NOMO-1 treated with dmso at 0.1 percent for 144 hours (cell line): ENCODE results near the gene PPP5C.
"Not testable (repeated sequence)": the region's sequence is repeated elsewhere in the genome, so short reads cannot be mapped to it uniquely, and the experiment has no call there.

Experiments used
- DNase-seq: peaks from one replicate; lab custom pipeline; 2025; ENCODE audit not compliant: unreplicated experiment; lab: John Stamatoyannopoulos, UW

The PPP5C gene

DNA sequence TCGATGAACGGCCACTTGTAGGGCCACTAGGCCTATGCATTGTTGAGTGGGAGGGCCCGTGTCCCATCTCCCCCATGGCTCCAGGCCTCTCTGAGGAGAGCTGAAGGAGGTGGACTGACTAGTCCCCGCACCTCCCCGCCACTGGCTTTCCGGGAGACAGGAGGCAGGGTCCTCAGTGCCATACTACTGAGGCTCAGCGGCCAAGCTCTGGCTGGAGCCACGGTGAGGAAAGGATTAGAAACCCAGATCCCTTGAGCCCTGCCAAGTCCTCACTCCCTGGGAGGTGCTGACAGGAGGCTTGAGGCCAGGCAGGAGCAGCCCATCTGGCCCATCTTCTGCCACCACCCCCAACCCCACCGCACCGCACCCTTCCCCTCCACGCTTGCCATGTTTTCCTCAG, 37.5 kb downstream of the PPP5C start:
- no peak for DNase-seq

DNA sequence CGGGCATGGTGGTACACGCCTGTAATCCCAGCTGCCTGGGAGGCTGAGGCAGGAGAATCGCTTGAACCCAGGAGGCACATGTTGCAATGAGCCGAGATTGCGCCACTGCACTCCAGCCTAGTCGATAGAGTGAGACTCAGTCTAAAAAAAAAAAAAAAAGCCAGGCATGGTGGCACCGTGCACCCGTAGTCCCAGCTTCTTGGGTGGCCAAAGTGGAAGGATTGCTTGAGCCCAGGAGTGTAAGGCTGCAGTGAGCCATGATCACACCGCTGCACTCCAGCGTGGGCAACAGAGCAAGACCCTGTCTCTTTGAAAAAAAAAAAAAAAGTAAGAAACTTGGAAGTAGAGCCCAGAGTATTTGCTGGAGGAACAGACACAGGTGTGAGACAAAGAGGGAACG, 38.7 kb downstream of the PPP5C start:
- DNase-seq = no peak

DNA sequence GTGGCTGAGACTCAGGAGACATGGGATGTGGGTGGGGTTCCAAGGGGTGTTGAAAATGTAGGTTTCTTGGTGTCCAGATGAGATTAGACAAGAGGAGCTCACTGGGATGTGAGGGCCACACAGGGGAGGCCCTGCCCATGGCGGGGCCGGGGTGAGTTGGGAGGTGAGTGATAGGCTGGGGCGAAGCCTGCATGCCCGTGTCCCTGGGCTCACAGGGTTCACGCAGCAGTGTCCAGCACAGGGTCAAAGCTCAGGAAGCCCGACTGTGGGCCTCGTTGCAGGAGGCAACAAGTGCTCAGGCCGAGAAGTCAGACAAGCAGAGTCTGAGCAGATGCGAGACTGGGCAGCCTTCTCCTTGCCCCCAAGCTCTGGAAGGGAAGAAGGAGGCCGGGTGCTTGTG, 39.3 kb downstream of the PPP5C start:
- no peak for DNase-seq

DNA sequence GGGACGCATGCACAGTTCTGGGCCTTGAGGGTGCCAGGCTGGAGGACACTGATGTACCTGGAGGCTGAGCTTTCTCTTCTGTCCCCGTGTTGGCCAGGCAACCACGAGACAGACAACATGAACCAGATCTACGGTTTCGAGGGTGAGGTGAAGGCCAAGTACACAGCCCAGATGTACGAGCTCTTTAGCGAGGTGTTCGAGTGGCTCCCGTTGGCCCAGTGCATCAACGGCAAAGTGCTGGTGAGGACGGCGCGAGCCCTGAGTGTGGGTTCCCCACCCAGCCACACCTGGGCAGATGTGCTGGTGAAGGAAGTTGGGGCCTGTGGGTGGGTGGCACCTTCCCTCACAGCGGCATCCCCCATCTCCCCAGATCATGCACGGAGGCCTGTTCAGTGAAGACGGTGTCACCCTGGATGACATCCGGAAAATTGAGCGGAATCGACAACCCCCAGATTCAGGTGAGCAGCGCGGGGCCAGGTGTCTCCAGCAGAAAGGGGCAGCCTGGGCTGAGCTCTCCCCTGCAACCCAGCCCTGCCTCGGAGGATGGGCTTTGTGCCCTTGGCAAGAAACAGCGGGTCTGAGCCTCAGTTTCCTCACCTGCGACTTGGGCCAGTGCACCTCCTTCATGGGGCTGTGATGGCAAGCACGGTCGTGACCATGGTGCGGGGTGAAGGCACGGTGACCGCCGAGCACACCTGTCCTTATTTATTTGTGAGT, 40.3 kb downstream of the PPP5C start:
- DNase-seq = no peak

DNA sequence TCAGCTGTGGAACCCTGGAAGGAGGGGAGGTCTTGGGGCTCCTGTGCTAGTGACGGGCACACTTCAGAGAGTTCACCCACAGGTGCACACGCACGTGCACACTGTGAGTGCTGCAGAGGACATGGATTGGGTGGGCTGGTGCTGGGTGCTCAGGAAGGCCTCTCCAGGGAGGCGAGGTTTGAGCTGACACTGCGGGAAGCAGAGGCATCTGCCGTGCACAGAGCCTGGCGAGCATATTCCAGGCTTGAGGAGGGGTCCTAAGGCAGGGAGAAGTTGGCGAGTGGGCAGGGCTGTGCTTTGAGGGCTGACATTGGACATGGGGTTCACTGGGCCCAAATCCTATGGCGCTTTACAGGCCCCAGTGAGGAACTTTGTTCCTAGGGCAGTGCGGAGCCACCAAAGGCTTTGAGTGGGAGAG, 40.8 kb downstream of the PPP5C start:
- DNase-seq = no peak

DNA sequence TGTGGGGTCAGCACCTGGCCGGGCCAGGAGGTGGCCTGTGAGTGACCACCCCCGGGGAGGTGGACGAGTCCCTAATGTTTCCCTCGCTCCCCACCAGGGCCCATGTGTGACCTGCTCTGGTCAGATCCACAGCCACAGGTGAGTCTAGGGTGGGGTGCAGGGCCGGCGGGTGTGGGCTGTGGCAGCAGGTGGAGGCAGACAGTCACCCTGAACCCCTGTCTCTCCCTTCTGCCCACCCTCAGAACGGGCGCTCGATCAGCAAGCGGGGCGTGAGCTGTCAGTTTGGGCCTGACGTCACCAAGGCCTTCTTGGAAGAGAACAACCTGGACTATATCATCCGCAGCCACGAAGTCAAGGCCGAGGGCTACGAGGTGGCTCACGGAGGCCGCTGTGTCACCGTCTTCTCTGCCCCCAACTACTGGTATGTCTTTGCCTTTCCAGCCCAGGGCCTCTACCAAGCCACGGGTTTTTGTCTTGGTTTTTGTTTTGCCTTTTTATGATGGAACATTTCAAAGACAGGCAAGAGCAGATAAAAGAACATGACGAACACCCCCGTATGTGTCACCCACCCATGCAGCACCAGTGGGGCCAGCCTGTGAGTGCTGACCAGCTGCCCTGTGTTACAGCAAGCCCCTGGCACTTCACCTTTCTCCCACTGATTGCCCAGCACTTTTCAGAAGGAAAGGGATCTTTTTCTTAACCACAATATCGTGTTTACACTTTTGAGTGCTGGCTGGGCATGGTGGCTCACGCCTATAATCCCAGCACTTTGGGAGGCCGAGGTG, 41.6 kb downstream of the PPP5C start:
- no peak for DNase-seq

DNA sequence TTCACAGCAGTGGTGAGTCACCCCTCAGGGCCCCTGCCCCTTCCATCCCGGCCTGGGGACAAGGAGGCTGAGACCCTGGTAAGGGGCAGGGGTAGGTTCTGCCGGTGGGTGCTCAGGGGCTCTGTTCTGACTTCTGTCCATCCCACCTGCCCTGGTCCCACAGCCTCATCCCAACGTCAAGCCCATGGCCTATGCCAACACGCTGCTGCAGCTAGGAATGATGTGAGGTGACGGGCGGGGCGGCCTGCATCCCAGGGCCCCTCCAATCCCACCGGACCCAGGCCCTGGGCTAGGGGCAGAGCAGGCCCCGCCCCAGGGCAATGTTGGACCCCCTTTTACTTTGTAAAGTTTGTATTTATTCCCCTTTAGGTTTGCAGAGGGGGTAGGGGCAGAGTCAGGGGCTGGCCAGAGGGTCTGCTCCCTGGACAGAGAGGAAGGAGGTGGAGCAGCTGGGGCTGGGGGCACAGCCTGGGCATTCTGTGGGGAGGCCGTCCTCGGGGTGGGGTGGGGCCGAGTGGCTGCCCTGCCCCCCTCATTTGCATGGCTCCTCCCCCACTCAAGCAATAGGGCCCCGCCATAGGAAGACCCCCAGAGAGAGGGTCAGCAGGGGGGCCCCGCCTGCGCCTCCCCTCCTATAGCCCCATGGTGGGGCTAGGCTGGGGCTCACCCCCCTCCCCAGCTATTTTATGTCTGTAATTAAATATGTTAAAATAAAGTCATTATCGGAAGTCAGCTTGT, 43.4 kb downstream of the PPP5C start:
- DNase-seq = no peak

DNA sequence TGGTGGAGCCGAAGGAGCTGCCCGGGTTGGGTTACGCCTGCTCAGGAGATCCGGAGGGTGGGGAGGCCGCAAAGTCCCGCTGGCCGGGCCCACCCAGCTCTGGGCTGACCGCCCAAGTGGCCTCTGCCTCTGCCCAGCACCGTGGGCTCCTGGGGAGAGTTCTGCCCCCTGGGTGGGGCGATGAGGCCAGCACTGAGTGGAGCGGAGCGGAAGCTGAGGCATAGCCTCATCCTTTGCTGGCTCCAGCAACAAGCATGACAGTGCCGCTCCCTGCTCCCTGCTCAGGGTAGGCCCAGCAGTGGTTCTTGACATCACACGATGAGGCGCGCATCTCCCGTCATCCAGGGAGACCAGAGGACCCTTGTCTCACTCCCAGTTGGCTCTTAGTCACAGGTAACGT, 44.0 kb downstream of the PPP5C start:
- DNase-seq = no peak

DNA sequence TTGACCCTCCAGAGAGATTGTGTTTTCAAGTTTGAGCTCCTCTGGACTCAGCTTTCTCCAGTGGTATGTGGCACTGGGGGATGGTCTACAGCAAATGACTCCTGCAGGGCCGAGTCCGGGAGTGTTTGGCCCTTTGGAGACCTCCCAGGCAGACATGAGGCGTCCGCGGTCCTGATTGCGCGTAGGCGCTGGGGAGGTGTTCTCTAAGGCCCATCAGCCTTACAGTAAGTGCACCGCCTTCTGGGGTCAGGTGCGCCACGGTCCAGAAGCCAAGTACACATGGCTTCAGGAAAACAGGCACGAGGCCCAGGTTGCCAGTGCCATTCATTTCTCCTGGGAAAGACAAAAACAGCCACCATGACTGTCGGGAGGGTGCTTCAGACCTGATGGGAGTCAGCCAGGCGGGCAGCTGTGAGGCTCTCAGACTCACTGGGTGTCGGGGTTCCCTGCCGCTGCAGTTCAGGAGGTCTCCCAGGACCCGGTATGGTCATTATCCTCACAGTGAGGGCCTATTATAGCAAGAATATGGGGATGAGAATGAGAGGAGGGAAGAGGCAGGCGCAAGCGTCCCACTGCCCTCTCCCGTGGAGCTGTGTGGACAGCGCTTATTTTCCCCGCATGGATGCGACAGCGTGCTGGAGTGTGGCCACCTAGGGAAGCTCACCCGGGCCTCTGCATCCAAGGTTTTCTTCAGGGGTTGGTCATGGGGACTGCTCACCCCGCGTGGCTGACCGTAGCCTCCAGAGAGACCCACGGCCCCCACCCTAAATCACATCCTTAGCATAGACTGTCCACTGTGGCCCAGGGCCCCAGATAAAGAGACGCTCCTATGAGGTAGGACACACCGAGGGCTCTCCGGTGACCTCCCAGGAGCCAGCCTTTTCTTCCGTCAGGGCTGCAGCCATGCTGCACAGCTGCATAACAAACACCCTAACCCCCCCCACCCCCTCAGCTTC, 44.7 kb downstream of the PPP5C start:
- DNase-seq = no peak

DNA sequence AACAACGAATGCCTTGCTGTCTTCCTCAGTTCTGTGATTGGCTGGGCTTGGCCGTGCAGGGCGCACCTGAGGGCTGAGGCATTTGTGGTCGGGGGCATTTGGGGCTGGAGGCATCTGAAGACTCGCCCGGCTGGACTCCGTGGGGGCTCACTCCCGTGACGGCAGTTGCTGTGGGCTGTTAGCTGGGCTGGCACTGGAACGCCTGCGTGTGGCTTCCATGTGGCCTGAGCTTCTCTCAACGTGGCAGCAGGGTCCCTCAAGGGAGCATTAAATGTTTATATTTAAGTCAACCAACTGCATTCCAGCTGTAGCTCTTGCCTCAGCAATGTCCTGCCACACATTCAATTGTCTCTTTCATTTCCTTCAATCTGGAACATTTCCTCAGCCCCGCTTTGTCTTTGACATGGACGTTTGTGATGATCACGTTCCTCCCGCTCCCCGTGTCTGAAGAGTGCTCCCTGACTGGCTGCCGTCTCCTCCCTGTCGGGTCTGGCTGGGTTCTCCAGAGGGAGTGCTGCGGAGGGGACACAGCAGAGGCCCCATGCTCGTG, 45.4 kb downstream of the PPP5C start:
- DNase-seq = no peak

DNA sequence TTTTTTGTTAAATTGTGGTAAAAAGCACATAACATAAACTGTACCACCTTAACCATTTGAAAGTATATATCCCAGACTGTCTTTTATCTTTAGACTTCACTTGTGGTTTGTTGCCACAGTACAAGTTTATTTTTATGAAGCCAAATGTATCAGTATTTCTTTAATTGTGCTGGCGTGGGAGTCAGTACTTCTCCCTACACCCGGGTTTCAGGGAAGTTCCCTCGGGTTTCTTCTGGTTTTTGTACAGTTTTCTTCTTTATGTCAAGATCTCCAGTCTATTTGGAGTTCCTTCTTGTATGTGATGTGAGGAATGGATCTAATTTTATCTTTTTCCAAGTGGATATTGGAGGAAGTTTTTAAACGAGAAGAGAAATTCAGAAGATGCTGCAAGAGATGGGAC, 46.0 kb downstream of the PPP5C start:
- DNase-seq = no peak

DNA sequence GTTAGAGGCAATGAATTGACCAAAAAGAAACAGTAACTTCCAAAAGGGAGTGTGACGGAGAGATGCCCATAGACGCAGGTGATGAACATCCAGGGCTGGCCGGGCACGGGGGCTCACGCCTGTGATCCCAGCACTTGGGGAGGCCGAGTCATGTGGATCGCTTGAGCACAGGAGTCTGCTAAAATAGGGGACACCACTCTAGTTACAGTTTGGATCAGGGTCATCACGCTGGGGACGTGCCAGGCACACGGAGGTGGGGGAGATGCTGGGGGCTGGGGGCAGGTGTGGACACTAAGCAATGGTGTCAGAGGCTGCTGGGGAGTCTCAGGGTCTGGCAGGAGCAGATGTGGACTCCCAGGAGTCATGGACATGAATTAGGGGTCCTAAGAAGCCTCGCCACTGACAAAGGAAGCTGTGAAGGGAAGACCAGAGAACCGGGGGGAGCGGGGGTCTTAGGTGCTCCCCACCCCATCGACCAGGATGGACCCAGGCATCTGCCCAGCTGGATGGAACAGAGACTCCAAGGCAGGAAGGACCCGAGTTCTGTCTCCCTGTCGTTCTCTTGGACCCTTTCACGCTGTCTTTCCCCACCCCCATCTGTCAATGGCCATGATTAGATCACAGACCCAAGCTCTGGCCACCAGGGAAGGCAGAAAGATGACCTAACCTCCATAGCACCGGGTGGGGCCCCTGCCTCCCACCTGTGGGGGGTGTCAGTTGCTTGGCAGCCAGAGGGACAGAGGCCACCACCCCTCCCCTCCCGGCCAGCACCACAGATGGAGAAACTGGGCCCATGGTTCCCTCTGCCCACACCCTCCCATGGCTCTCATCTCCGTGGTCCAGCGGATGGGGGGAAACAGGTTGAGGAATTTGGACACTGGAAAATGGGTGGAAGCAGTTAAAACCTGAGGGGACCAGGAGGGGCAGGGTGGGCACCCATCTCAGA, 46.8 kb downstream of the PPP5C start:
- no peak for DNase-seq

DNA sequence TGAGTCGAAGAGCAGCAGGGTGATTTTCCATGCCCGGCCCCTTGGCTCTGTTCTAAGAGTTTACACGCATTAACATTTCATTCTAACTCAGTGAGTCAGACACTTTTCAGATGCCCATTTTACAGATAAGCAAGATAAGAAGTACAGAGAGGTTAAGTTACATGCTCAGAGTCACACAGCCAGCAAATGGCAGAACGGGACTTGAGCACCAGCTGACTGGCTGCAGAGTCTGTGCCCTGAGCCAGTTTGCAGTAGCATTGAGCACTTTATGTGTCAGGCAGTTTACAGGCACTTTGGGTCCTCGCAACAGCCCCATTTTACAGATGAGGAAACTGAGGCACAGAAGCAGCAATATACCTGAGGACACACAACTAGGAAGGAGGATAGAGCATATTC, 47.5 kb downstream of the PPP5C start:
- DNase-seq = no peak

DNA sequence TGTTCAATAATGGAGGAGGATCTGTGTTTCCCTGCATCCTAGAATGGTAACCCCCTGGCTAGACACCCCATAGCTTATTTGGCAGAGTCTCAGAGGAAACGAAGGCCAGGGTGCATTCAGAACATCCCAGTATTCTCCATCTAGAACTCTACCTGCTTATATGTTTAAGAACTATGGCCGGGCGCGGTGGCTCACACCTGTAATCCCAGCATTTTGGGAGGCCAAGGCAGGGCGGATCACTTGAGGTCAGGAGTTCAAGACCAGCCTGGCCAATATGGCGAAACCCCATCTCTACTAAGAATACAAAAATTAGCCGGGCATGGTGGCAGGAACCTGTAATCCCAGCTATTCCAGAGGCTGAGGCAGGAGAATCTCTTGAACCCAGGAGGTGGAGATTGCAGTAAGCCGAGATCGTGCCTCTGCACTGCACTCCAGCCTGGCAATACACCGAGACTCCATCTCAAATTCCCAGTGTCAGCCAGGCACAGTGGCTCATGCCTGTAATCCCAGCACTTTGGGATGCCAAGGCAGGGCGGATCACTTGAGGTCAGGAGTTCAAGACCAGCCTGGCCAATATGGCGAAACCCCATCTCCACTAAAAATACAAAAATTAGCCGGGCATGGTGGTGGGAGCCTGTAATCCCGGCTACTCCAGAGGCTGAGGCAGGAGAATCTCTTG, 51.1 kb downstream of the PPP5C start:
- DNase-seq = not testable (repeated sequence)

DNA sequence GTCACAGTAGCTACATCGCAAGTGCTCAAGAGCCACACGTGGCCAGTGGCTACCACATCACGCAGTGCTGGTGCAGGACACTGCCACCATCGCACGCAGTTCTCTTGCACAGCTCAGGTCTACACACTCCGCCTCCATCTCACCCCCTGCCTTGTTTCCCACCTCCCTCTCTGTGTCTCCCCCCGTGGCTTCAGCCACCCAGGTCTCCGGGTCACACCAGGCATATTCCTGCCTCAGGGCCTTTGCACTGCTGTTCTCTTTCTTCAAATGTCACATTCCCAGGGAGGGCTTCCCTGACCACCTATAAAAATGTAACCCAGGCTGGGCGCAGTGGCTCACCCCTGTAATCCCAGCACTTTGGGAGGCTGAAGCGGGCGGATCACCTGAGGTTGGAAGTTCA, 55.8 kb downstream of the PPP5C start:
- DNase-seq = no peak

DNA sequence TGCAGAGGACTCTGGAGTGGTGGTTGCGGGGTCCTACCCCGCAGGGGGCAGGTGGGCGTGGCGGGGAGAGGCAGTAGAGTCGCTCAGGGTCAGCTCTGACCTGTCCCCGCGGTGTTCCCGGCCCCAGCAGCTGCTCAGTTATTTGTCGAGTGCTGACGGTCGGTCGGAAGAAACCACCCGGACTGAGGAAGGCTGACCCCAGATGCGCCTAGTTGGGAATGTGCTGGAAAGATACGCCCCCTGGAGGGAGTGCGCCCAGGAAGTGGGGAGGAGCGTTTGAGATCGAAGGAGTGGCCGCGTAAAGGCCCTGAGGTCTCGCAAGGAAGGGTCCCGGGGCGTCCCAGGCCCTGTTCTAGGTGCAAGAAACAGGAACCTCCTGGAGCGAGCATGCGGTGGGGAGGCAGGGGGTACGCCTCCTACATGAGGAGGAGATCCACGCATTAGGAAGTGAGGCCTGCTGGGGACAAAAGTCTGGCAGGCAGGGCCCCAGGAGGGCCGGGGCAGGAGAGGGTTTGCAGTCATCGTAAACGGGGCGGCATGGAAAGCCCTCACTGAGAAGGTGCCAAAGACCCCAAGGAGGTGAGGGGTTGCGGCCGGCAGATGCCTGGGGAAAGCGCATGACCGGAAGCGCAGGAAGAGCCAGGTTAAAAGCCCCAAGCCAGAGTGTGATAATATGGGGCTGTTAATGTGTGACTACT, 57.3 kb downstream of the PPP5C start:
- no peak for DNase-seq

DNA sequence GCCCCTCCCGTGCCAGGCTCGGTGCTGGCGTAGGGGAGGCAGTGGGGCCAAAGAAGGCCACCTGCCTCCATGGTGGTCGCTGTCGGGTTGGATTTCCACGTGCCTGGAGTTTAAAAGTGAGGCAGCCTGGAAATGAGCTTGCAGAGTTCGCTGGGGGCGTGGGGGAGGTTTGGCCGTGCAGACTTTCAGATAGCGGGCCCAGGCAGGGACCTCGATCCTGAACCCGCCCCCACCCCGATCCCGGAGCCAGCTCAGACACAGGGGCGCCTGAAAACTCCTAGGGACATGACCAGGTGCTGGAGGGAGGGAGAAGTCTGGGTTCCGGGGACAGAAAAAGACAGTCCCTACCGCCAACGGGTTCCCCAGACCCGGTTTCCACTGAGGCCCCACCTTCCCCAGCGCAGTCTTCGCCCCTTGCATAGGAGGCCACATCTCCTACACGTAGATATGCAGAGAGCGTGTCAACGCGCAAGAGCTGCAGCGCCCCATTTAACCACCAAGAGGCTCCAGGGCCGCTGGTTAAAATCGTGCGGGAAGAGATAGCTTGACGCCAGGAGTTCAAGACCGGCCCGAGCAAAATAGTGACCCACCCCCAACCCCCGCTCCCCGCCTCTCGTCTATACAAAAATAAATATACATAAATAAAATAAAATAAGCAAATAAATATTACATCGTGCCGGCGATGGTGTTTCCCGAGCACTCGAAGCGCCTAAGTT, 58.0 kb downstream of the PPP5C start:
- no peak for DNase-seq

DNA sequence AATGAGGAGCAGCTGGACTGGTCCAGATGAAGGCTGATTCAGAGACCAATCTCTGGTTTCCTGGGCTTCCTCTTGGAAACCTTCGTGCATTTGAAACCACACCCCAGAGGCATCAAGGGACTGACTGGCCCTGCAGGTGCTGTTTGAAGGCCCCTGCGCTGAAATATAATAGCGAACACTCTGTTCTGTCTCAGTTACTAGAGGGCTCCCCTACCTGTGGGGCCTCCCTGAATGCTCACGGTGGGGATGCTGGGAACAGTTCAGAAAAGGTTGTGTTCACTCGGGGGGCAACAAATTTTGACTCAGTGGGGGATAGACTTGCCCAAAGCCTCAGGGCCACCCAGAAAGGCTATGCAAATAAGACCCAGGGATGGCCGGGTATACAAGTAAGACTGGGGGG, 60.1 kb downstream of the PPP5C start:
- no peak for DNase-seq
